LNCaP clone FGC (cell line): ENCODE data around the gene FAR2.

ENCODE experiments used
- DNase-seq: peaks from one replicate; pipeline ENCODE4 v3.0.0-alpha.2; 2011; ENCODE audit warnings: low read depth
- H3K4me3 ChIP-seq: 2 replicates; pipeline ENCODE4 v1.5.1; 2011; ENCODE audit warnings: mild to moderate bottlenecking, low read depth, low read length, control low read depth
- CTCF ChIP-seq: IDR thresholded peaks from 2 replicates; pipeline ENCODE4 v1.5.1; 2012; ENCODE audit warnings: mild to moderate bottlenecking; ENCODE audit not compliant: control insufficient read depth, insufficient read depth; ENCODE audit errors: extremely low read depth

The FAR2 gene

GRCh38 chr12:29316752-29317151 lies 167.7 kb downstream of the FAR2 start:
- no peak for TF ChIP-seq CTCF
- H3K4me3 ChIP-seq = no peak overlapping the region
- DNase-seq = no peak

- DNase-seq = peak; percentile 52
- no peak overlapping the region for H3K4me3 ChIP-seq
- peak; percentile 100 for TF ChIP-seq CTCF
These were observed 168.7 kb downstream of the FAR2 start for GRCh38 chr12:29317556-29318363.

GRCh38 chr12:29320295-29321085 lies 171.4 kb downstream of the FAR2 start:
- TF ChIP-seq CTCF = no peak
- H3K4me3 ChIP-seq = no peak overlapping the region
- no peak for DNase-seq

GRCh38 chr12:29322157-29322556 lies 173.1 kb downstream of the FAR2 start:
- no peak for DNase-seq
- TF ChIP-seq CTCF = no peak
- no peak overlapping the region for H3K4me3 ChIP-seq

- TF ChIP-seq CTCF = no peak
- DNase-seq = no peak
These were observed 180.3 kb downstream of the FAR2 start for GRCh38 chr12:29329411-29329810.

GRCh38 chr12:29333178-29333577 lies 184.1 kb downstream of the FAR2 start:
- TF ChIP-seq CTCF = no peak
- peak; percentile 18 for DNase-seq
- no peak overlapping the region for H3K4me3 ChIP-seq

More at GRCh38 chr12:29329411-29329810, 180.3 kb downstream of the FAR2 start:
- H3K4me3 ChIP-seq = no peak overlapping the region
